HepG2 (cell line): ENCODE data around the gene CCK.

Experiments used
- SMAD3 ChIP-seq: sonication (generic); formaldehyde crosslinking; IDR thresholded peaks from 2 replicates; pipeline ENCODE4 v1.4.0; 2020; ENCODE audit warnings: missing genetic modification reagents
- SP5 ChIP-seq: IDR thresholded peaks from 2 replicates; pipeline ENCODE4 v1.6.1; 2016; ENCODE audit warnings: low read depth, borderline replicate concordance
- SRSF1 ChIP-seq: fragments of 200-400 bp; formaldehyde crosslinking; optimal IDR thresholded peaks from 2 replicates; pipeline ENCODE3; 2017; ENCODE audit warnings: mild to moderate bottlenecking, low read depth, low read length, moderate library complexity

- no peak for TF ChIP-seq SP5 (CRISPR knock-in tag)
- no peak for TF ChIP-seq SMAD3 (CRISPR knock-in tag)
- no peak for TF ChIP-seq SRSF1
Observed at GRCh38 chr3:42235532-42235931, 30.5 kb downstream of the CCK start.
